ENCODE results near the gene CHTF18. TPM values are rescaled to one million over a fixed set of nuclear protein-coding genes. Genes with fewer than 3 reads are reported as not detected.

Gene CHTF18
- total and polyA plus RNA-seq, 8 donors: 5.4 to 61.6 (median 8.0) TPM

- no peaks in the 10 kb centered on the region for H3K4me1 ChIP-seq
- H3K27me3 ChIP-seq: no peaks in the 10 kb centered on the region
- H3K27ac ChIP-seq: no peak overlapping the region
- no peak overlapping the region for H3K4me3 ChIP-seq
- intact Hi-C loops (cut with DNase I): no loop called here
- H3K9me3 ChIP-seq: no peaks in the 10 kb centered on the region
- 75 to 78% methylated on average over 25 of the region's 25 CpGs for whole genome bisulfite sequencing, 2 donors
- no peak for ATAC-seq
- FAIRE-seq: no peak
- H3K36me3 ChIP-seq: no peaks in the 10 kb centered on the region
- no peak for DNase-seq
- TF ChIP-seq CTCF (IDR thresholded peaks at IDR 0.05): no peak
Observed at GRCh38 chr16:824601-825000, 36.2 kb downstream of the CHTF18 start.

- no peak for FAIRE-seq
- no peaks in the 10 kb centered on the region for H3K4me1 ChIP-seq
- H3K4me3 ChIP-seq: no peak overlapping the region
- intact Hi-C loops (cut with DNase I): no loop called here
- H3K27me3 ChIP-seq: no peaks in the 10 kb centered on the region
- ATAC-seq: peak in 3 of 4 donors; percentile 37 to 48 (median 42)
- 31% methylated on average over 36 of the region's 36 CpGs for WGBS, 2 donors
- no peaks in the 10 kb centered on the region for H3K9me3 ChIP-seq
- no peaks in the 10 kb centered on the region for H3K36me3 ChIP-seq
- no peak for TF ChIP-seq CTCF (IDR thresholded peaks at IDR 0.05)
- no peak overlapping the region for H3K27ac ChIP-seq
- DNase-seq: peak in 2 of 6 donors; percentile 52 to 69
Observed at GRCh38 chr16:825341-826061, 37.1 kb downstream of the CHTF18 start.

- Histone ChIP-seq H3K27ac (no peak overlapping the region), H3K4me3 (no peak overlapping the region), H3K4me1 (no peaks in the 10 kb centered on the region), H3K27me3 (no peaks in the 10 kb centered on the region), H3K36me3 (no peaks in the 10 kb centered on the region), H3K9me3 (no peaks in the 10 kb centered on the region)
- ATAC-seq (no peak), DNase-seq (peak in 1 of 6 donors; percentile 13), FAIRE-seq (no peak)
- TF ChIP-seq CTCF (IDR thresholded peaks at IDR 0.05): no peak
- intact Hi-C loops (cut with DNase I): no loop called here
- 79 to 88% methylated on average over 24 of the region's 24 CpGs for WGBS, 2 donors
Observed at GRCh38 chr16:827513-827912, 39.1 kb downstream of the CHTF18 start.

- Histone ChIP-seq H3K4me1 (no peaks in the 10 kb centered on the region), H3K36me3 (no peaks in the 10 kb centered on the region), H3K4me3 (no peak overlapping the region), H3K9me3 (no peaks in the 10 kb centered on the region), H3K27me3 (no peaks in the 10 kb centered on the region), H3K27ac (no peak overlapping the region)
- peak in 1 of 6 donors; percentile 12 for DNase-seq
- no peak for ATAC-seq
- WGBS, 2 donors: 60 to 83% methylated on average over 17 of the region's 17 CpGs
- TF ChIP-seq CTCF (IDR thresholded peaks at IDR 0.05): no peak
- intact Hi-C loops (cut with DNase I): no loop called here
- FAIRE-seq: no peak
Observed at GRCh38 chr16:828891-829290, 40.5 kb downstream of the CHTF18 start.

GRCh38 chr16:830107-830870 is 41.9 kb downstream of the CHTF18 start:
- H3K9me3 ChIP-seq: no peaks in the 10 kb centered on the region
- DNase-seq (peak in 1 of 6 donors; percentile 8), FAIRE-seq (no peak), ATAC-seq (no peak)
- no peaks in the 10 kb centered on the region for H3K4me1 ChIP-seq
- intact Hi-C loops (cut with DNase I): no loop called here
- no peak for TF ChIP-seq CTCF (IDR thresholded peaks at IDR 0.05)
- no peaks in the 10 kb centered on the region for H3K27me3 ChIP-seq
- WGBS, 2 donors: 77 to 83% methylated on average over 42 to 43 of the region's 43 CpGs
- no peak overlapping the region for H3K4me3 ChIP-seq
- H3K36me3 ChIP-seq: no peaks in the 10 kb centered on the region
- no peak overlapping the region for H3K27ac ChIP-seq
